NCI-H2107 (cell line): ENCODE results near the gene NSMF.

ENCODE experiments used
- DNase-seq: peaks from one replicate; lab custom pipeline; 2025; lab: John Stamatoyannopoulos, UW

NSMF gene

DNA sequence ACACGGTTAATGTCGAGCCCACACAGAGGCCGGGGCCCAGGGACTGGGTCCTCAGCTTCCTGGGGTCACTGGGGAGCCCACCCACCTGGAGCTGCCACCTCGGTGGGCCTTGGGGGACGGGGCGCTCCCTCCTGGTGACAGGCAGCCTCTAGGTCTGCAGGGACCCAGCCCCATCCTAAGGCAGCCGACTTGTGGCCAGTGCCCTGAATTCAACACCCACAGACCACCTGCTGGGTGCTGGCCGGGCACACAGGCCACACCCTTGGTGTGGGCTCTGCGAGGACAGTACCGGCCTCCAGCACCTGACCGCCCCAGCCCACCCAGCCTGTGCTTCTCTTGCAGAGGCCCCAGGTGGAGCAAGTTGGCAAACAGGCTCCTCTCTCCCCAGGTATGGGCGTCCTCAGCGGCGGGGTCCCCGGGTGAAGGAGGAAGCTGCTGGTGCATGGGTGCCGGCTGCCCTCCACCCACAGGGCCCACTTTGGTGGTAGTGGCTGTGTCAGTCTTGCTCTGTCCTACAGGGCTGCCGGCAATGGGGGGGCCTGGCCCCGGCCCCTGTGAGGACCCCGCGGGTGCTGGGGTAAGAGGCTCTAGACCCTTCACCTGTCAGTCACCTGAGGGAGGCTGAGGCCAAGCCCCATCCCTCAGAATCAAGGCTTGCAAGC lies 26.3 kb downstream of the NSMF start:
- DNase-seq = no peak

GRCh38 chr9:137431416-137431931 lies 27.7 kb downstream of the NSMF start:
- no peak for DNase-seq

- no peak for DNase-seq
Observed at GRCh38 chr9:137430723-137431415, 28.3 kb downstream of the NSMF start.

DNA sequence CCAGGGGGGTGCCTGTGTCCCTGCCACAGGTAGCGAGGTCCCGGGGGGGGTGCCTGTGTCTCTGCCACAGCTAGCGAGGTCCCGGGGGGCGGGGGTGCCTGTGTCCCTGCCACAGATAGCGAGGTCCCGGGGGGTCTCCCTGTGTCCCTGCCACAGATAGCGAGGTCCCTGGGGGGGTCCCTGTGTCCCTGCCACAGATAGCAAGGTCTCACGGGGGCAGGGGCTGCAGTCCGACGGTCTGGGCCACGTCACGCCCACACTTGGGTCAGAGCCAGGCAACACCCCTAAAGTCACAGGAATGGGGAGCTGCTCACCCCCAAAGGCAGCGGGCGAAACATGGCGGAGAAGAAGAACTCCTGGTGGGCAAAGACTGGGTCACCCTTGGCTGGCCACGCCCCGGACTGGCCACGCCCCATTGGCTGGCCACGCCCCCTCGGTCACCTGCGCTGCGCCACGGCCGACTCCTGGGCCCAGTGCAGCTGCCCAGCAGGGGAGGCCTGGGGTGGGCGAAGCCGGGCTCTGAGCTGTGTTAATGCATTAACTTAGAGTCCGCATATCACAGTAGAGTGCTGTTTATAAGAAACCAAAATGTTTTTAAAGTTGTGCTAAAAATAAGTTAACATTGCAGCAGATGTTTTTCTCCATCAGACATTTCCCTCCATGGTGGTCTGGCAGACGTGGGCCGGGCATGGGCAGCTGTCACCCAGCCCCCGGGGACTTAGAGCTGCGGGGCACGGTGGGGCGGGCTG lies 29.0 kb downstream of the NSMF start:
- DNase-seq = peak; percentile 52

GRCh38 chr9:137429546-137429890 lies 29.6 kb downstream of the NSMF start:
- DNase-seq = no peak

DNA sequence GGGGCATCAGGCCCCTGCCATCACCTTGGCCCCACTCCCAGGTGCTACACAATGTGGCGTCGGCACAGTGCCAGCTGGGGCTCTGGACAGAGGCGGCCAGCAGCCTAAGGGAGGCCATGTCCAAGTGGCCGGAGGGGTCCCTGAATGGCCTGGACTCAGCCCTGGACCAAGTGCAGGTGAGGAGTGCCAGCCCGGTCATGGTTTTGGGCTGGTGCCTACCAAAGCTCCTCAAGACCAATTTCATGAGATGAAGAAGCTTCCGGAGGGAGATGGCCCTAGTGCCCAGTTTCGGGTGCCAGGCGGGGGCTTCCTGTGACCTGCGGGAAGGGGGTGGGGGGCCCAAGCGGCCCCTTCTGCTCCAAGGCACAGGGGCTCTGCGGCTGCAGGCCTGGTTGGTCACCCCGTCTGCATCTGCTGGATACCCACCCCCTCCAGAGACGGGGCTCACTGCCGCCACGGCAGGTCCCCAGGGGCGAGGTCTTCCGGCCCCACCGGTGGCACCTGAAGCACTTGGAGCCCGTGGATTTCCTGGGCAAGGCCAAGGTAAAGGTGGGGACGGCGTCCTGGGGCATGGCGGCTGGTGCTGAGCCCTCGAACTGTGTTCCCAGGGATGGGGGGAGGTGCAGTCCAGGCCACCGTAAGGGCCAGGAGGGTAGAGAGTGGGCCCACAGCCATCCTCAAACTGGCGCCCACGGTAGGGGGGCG lies 30.1 kb downstream of the NSMF start:
- no peak for DNase-seq

DNA sequence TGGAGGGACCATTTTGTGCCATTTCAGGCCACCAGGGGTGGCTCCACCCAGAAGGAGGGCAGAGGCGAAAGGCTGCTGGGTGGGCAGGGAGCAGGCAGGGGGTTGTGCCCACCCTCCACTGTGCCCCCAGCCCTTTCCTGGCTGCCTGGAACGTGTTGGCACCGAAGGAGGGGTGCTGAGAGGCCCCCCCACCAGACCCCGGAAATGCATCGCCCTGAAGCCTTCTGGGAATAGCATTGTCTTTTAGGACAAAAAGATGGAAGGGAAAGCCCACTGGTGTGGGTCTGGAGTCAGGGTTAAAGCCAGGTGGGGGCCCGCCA lies 30.9 kb downstream of the NSMF start:
- DNase-seq = no peak

GRCh38 chr9:137427454-137428310 lies 31.5 kb downstream of the NSMF start:
- DNase-seq = no peak

DNA sequence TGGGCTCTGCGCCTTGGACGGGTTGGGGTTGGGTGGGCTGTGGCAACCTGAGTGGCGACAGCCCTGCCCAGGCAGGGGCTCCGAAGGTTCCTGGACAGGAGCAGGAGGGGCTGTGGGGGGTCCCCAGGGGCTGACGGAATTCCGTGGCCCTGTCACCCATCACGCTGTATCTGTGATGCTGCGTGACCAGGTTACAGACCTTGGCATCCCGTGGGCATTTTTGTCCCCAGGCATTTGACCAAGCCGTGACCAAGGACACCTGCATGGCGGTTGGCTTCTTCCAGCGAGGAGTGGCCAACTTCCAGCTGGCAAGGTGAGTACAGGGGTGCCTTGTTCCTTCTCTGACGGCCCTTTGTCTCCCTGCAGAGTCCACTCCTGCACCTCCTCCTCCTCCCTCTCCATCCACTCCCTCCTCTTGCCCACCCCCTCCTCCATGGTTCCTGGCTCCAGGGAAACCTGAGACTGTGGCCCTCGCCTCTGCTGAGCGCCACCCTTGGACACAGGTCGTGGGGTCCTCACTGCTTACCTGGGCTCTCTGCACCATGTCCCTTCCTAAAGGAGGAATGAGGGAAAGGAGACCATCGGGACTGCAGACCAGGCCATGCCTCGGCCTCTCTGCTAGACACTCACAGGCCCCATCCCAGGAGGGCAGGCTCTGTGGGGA lies 33.0 kb downstream of the NSMF start:
- DNase-seq = no peak

DNA sequence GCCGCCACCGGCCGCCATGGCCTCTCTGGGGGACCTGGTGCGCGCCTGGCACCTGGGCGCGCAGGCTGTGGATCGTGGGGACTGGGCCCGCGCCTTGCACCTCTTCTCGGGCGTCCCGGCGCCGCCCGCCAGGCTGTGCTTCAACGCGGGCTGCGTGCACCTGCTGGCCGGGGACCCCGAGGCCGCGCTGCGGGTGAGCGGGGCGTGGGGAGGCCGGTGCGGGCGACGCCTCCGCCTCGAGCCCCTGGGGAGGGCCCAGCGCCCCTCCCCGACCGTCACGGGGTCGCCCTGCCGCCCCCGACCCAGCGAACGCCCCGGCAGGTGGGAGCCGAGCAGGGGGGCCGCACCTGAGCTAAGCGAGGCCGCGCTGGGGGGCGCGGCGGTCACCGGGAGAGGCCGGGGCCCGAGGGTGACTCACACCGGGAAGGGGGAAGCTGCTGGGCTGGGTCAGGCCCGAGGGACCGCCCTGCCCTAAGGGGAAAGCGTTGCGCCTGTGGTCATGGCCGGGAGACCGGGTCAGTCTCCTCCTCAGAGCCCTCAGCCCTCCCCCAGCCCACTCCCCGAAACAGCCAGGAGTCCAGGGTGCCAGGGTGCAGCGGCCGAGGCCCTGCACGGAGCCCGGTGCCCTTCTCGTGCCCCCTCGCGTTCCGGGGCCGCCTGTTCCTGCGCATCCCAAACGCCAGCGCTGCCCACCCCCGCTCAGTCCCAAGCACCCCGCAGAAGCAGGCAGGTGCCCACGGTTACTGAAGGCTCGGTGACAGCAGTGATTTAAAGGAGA lies 35.4 kb downstream of the NSMF start:
- no peak for DNase-seq

- peak; percentile 96 for DNase-seq
Observed at GRCh38 chr9:137422604-137423513, 36.3 kb downstream of the NSMF start, which contains the start of the genes EXD3 and NOXA1. EXD3 (minus strand) TSS chr9:137423162; CDS start chr9:137395357, 27,805 bp downstream. NOXA1 (plus strand) TSS chr9:137423393; CDS start chr9:137423530, 137 bp downstream.

DNA sequence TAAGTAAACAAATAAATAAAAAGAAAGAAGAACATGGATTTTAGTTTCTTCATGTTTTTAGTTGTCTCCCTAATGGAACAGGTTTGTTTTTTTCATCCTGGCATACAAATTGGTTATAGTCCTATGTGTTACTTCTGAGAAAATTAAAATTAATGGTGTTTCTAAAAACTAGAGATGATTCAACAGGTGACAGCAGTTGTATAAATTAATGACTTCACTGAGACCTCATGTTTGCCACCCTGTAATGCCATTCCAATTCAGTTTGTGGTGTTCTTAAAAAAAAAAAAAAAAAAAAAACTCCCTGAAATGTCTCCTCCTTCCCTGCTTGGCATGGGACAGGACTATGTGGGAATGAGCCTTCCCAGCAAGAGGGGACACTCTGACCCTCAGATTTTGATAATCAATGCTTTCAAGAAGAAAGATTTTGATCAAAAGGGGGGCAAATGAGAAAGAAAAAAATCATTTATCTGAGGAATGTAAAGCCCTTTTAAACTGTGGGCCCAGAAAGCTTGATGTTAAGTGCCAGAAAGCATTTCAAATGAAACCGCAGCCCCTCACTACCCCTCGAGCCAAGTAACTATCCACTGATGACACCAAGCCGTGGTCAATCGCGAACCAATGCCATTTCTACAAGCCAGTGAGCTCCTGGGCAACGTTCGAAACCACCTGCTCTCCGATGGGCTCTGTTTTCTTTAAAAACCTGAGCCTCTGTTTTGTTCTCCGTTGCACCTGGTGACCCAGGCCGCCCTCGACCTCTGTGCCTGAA lies 37.1 kb downstream of the NSMF start:
- DNase-seq = no peak

- DNase-seq = no peak
Observed at GRCh38 chr9:137417161-137418021, 41.7 kb downstream of the NSMF start.

GRCh38 chr9:137416563-137417151 lies 42.5 kb downstream of the NSMF start:
- DNase-seq = no peak

GRCh38 chr9:137416006-137416562 lies 43.0 kb downstream of the NSMF start:
- DNase-seq = no peak

- DNase-seq = no peak
Observed at GRCh38 chr9:137415451-137415850, 43.7 kb downstream of the NSMF start.
